PFSK-1 (cell line): ENCODE results near the gene FGFR4.

Experiments used
- FOXP2 ChIP-seq: optimal IDR thresholded peaks from 2 replicates; pipeline ENCODE3; 2011; ENCODE audit warnings: borderline replicate concordance, control low read depth, inconsistent platforms; ENCODE audit not compliant: insufficient read depth; ENCODE audit errors: extremely low read length, extremely low read depth
- POLR2AphosphoS5 ChIP-seq: IDR thresholded peaks from 2 replicates; pipeline ENCODE4 v1.6.1; 2012; ENCODE audit warnings: low read depth, mild to moderate bottlenecking, control low read depth, low read length, moderate library complexity
- SIN3A ChIP-seq: IDR thresholded peaks from 2 replicates; pipeline ENCODE4 v1.6.1; 2012; ENCODE audit warnings: mild to moderate bottlenecking, low read length, moderate library complexity, borderline replicate concordance; ENCODE audit not compliant: insufficient read depth
- TAF1 ChIP-seq: IDR thresholded peaks from 2 replicates; pipeline ENCODE4 v1.6.1; 2012; ENCODE audit warnings: low read length, control low read depth, borderline replicate concordance; ENCODE audit not compliant: insufficient read depth
- TF ChIP-seq, protein P1 (sequence below), 2 experiments: IDR thresholded peaks; 2 replicates each; pipeline versions ENCODE4 v1.6.1 to v1.8.0; 2011 to 2012; ENCODE audit warnings: low read depth in 2 of 2, low read length in 2 of 2, control low read depth in 1 of 2, inconsistent platforms in 1 of 2, mild to moderate bottlenecking in 1 of 2, moderate library complexity in 1 of 2; ENCODE audit not compliant: insufficient read depth in 1 of 2

Gene FGFR4

DNA sequence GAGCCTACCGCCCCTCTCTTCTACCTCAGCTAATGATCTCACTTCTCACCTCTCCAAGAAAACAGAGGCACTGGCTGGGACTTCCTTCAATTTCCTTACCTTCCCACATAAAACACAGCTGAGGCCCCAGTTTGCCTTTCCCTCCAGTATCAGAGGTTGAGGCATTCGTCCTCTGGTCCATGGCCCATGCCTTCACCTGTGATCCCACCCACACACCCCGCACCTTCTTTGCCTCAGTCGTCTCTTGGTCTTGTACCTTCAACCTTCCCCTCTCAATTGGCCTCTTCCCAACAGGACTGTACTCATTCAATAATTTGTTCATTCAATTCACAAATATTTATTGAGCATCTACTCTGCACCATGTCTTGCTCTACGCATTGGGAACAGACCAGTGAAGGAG lies 35.9 kb downstream of the FGFR4 start:
- TF ChIP-seq TAF1 (no peak), POLR2AphosphoS5 (no peak)

DNA sequence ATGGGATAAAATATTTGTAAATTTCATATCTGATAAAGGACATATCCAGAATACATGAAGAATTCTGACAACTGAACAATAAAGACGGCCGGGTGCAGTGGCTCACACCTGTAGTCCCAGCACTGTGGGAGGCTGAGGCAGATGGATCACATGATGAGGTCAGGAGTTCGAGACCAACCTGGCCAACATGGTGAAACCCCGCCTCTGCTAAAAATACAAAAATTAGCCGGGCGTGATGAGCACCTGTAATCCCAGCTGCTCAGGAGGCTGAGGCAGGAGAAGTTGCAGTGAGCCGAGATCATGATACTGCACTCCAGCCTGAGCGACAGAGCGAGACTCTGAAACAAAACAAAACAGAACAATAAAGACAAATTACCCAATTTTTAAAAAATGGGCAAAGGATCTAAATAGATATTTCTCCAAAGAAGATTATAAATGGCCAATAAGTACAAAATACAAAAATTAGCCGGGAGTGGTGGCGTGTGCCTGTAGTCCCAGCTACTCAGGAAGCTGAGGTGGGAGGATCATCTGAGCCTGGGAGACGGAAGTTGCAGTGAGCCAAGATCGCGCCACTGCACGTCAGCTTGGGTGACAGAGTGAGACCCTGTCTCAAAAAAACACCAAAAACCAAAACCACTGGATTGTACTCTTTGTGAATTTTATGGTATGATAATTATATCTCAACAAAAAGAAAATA lies 37.2 kb downstream of the FGFR4 start:
- TF ChIP-seq, protein P1, sequence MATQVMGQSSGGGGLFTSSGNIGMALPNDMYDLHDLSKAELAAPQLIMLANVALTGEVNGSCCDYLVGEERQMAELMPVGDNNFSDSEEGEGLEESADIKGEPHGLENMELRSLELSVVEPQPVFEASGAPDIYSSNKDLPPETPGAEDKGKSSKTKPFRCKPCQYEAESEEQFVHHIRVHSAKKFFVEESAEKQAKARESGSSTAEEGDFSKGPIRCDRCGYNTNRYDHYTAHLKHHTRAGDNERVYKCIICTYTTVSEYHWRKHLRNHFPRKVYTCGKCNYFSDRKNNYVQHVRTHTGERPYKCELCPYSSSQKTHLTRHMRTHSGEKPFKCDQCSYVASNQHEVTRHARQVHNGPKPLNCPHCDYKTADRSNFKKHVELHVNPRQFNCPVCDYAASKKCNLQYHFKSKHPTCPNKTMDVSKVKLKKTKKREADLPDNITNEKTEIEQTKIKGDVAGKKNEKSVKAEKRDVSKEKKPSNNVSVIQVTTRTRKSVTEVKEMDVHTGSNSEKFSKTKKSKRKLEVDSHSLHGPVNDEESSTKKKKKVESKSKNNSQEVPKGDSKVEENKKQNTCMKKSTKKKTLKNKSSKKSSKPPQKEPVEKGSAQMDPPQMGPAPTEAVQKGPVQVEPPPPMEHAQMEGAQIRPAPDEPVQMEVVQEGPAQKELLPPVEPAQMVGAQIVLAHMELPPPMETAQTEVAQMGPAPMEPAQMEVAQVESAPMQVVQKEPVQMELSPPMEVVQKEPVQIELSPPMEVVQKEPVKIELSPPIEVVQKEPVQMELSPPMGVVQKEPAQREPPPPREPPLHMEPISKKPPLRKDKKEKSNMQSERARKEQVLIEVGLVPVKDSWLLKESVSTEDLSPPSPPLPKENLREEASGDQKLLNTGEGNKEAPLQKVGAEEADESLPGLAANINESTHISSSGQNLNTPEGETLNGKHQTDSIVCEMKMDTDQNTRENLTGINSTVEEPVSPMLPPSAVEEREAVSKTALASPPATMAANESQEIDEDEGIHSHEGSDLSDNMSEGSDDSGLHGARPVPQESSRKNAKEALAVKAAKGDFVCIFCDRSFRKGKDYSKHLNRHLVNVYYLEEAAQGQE (IDR thresholded peaks at IDR 0.05; ENCODE audit: insufficient read depth in 1 of 2, low read depth in 2 of 2, low read length in 2 of 2), result no peak
- TF ChIP-seq FOXP2 (no peak), POLR2AphosphoS5 (no peak)

DNA sequence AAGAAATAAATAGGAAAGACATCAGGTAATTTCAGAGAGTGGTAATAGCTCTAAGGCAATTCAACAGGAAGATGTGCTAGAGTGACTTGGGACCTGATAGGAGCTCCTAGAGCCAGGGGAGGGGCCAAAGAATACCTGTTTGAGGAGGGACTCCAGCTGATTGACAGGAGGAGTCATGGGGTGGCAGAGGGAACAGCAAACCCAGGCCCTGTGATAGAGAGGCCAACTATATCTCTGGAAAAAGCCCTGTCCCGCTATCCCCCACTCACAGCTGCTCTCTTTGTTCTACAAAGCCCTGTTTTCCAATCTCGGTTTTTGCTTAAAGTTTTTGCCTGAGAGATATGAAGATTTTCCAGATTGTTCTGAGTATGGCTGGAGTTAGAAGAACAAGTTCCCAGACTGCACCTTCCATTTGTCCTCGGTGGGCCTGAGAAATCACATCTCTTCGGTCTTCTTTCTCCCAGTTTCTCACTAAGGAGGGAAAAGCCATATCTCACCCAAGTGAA lies 37.8 kb downstream of the FGFR4 start:
- TF ChIP-seq, protein P1 (IDR thresholded peaks at IDR 0.05; ENCODE audit: insufficient read depth in 1 of 2, low read depth in 2 of 2, low read length in 2 of 2), result no peak
- TF ChIP-seq TAF1, result no peak
- no peak for TF ChIP-seq POLR2AphosphoS5
- no peak for TF ChIP-seq FOXP2
- TF ChIP-seq SIN3A, result no peak

DNA sequence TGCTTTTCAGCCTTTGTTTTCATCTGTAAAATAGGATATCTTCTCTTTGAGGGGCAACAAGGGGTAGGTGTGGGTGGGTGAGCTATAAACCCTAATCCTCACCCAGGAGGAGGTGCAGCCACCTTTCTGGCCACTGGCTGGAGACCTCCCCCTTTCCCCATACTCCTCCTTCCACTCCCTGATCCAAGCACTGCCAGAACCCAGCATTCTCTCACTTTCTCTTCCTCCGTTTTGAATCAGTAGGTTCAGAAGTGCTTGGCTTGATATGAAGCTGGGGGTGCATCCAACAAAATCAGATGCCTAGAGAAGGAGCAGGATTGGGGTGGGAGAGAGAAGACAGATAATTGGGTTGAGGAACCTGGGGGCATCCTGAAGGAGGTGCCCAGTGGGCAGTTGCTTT lies 40.1 kb downstream of the FGFR4 start:
- no peak for TF ChIP-seq POLR2AphosphoS5
- TF ChIP-seq, protein P1 (IDR thresholded peaks at IDR 0.05; ENCODE audit: insufficient read depth in 1 of 2, low read depth in 2 of 2, low read length in 2 of 2), result no peak
- no peak for TF ChIP-seq FOXP2
- TF ChIP-seq TAF1, result no peak
- no peak for TF ChIP-seq SIN3A

DNA sequence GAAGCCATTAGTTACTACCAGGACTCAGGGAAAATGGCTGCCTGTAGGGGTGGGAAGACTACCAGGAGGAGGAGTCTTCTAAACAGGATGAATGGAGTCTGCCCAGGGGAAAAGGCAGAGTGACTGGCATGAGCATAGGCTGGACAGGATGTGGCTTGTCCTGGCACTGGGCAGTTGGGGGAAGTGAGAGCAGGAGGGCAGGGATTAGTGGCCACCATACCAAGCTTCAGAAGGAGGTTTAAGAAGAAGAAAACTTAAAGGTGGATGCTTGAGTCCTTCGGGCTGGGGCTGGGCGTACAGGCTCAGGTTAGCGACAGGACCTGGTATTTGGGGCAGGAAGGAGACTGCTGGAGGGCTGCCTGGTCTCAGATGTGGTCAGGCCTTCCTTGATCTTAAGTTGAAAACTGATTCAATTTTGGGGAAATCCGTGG lies 41.9 kb downstream of the FGFR4 start:
- TF ChIP-seq SIN3A, result no peak
- no peak for TF ChIP-seq POLR2AphosphoS5
- TF ChIP-seq, protein P1 (IDR thresholded peaks at IDR 0.05; ENCODE audit: insufficient read depth in 1 of 2, low read depth in 2 of 2, low read length in 2 of 2), result no peak
- TF ChIP-seq TAF1, result no peak
- TF ChIP-seq FOXP2, result no peak
